ACC112 (cell line): ENCODE measurements around the gene MED13L.

Experiments
- H2AFZ ChIP-seq: fragments of 200-600 bp; sonication (generic); one replicate; pipeline ENCODE4 v1.6.0; 2017; ENCODE audit warnings: antibody characterized with exemption, low read length; ENCODE audit not compliant: unreplicated experiment
- H3K27ac ChIP-seq: fragments of 200-600 bp; sonication (generic); 2 replicates; pipeline ENCODE4 v1.5.1; 2014; ENCODE audit warnings: low read depth, mild to moderate bottlenecking, antibody characterized with exemption, low read length, moderate library complexity
- H3K27me3 ChIP-seq: fragments of 200-600 bp; sonication (generic); 2 replicates; pipeline ENCODE4 v1.6.1; 2014; ENCODE audit warnings: mild to moderate bottlenecking, antibody characterized with exemption, low read length, moderate library complexity, mixed read lengths; ENCODE audit not compliant: insufficient read depth
- H3K36me3 ChIP-seq: fragments of 200-600 bp; sonication (generic); 2 replicates; pipeline ENCODE4 v1.6.1; 2016; ENCODE audit warnings: mild to moderate bottlenecking, antibody characterized with exemption, low read length, moderate library complexity, mixed read lengths; ENCODE audit not compliant: insufficient read depth
- H3K4me1 ChIP-seq: fragments of 200-600 bp; sonication (generic); one replicate; pipeline ENCODE4 v1.6.1; 2016; ENCODE audit warnings: low read length, mixed read lengths; ENCODE audit not compliant: insufficient read depth, unreplicated experiment, control insufficient read depth
- H3K4me3 ChIP-seq: fragments of 200-600 bp; sonication (generic); 2 replicates; pipeline ENCODE4 v1.5.1; 2014; ENCODE audit warnings: mild to moderate bottlenecking, low read depth, low read length
- H3K79me2 ChIP-seq: fragments of 200-600 bp; sonication (generic); one replicate; pipeline ENCODE4 v1.6.0; 2016; ENCODE audit warnings: low read length; ENCODE audit not compliant: control insufficient read depth, unreplicated experiment, insufficient read depth

Gene MED13L

DNA sequence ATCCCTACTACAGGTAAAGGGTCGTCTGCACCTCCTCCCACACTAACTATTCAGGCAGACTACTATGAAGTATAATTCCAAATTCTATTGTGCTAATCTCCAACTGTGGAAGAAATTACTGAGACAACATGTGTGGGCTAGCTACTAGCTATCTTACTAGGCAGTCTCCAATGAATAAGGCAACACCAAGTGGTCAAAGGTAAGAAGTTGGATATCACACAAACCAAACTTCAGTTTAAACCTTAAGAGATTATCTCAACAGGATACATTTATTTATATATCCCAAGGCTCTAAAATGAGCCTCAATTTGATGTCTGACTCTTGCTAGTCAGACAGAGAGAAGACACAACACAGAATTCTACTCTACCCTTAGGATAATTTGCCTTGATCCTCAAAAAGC is 14.1 kb downstream of the MED13L start:
- Histone ChIP-seq H3K4me3 (no peak overlapping the region), H3K79me2 (peaks cover 96% of the 10 kb centered on the region), H3K27me3 (no peaks in the 10 kb centered on the region), H3K27ac (no peak overlapping the region), H3K4me1 (peaks cover 58% of the 10 kb centered on the region), H2AFZ (no peak overlapping the region), H3K36me3 (no peaks in the 10 kb centered on the region)

DNA sequence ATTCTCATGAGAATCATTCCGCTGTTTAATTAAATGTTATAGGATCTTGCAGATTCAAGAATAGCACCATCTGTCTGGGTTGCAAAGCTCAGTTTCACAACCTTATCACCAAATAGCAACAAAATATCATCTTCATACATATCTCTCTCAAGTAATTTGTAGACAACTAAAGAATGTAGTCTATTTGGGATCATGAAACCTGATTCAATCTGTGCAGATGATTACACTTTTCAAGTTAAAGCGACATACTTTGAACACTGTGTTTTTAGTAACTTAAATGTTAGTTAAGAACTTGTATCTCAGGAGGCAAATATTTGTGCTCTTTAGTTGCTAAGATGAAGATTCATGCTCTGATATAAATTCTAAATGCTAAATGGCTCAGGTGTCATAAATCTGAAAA is 14.8 kb downstream of the MED13L start:
- Histone ChIP-seq H3K79me2 (peaks cover 96% of the 10 kb centered on the region), H3K27me3 (no peaks in the 10 kb centered on the region), H3K4me3 (no peak overlapping the region), H3K27ac (no peak overlapping the region), H3K36me3 (no peaks in the 10 kb centered on the region), H3K4me1 (peaks cover 58% of the 10 kb centered on the region), H2AFZ (no peak overlapping the region)

GRCh38 chr12:116261525-116262100 is 15.9 kb downstream of the MED13L start:
- Histone ChIP-seq H3K27me3 (no peaks in the 10 kb centered on the region), H2AFZ (no peak overlapping the region), H3K4me3 (no peak overlapping the region), H3K36me3 (no peaks in the 10 kb centered on the region), H3K79me2 (peaks cover 96% of the 10 kb centered on the region), H3K27ac (no peak overlapping the region), H3K4me1 (peaks cover 57% of the 10 kb centered on the region)

DNA sequence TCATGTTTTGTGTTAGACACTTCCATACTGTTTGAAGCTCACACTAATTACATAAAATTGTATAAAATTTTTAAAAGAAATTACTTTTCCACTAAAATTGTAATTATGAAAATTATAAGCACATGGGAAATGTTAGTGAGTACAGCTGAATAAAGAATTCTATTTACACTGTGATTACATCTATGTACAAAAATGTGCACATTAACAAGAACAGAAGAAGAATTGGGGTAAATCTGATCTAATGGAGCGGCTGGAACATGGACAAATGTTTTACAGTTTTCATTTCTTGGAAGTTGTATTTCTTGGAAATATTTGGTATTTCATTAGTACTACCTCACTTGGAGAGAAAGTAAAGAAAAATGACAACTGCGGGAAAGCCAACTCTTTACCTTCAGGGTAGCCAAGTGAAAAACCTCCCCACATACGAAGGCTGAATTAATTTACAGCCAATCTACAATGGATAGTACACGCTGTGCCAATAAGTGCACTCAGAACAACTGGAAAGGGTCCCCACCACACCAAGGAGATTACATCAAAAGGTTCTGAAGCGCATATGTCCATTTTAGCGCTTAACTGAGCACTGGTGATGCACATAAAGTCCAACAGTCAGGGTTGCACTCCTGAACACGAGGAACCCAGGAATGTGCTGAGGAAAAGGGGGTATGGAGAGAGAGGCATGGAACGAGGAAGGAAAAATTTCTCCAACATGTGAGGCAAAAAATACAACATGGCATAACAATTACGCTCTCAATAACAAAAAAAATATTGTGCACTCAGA is 17.5 kb downstream of the MED13L start:
- Histone ChIP-seq H3K27me3 (no peaks in the 10 kb centered on the region), H2AFZ (no peak overlapping the region), H3K4me1 (peaks cover 44% of the 10 kb centered on the region), H3K79me2 (peaks cover 96% of the 10 kb centered on the region), H3K27ac (no peak overlapping the region), H3K36me3 (no peaks in the 10 kb centered on the region), H3K4me3 (no peak overlapping the region)

DNA sequence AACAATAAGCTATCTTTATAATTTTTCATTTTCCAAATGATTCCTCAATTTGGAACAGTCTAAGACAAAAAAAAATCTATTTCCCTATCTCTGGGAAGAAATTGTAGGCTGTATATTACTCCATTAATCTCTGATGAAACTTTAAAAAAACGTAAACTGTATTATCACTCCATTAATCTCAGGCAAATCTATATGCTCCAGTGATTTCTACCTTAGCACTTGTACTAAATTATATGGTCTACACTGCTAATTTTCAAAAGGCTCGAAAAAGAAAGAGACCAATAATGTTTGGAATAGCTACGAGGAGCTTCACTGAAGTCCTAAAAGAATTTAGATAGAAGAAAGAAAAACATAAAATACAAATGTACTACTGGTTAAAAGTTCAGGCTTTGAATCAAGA is 19.7 kb downstream of the MED13L start:
- peaks cover 97% of the 10 kb centered on the region for H3K79me2 ChIP-seq
- H2AFZ ChIP-seq, result no peak overlapping the region
- H3K36me3 ChIP-seq, result no peaks in the 10 kb centered on the region
- no peaks in the 10 kb centered on the region for H3K27me3 ChIP-seq
- 0 out of 2 replicates have a peak overlapping the region, but pooled peaks have one; percentile 6 for H3K27ac ChIP-seq
- H3K4me3 ChIP-seq, result peak overlapping the region; percentile 12; the same call in 1 of the 2 replicates
- H3K4me1 ChIP-seq, result peaks cover 25% of the 10 kb centered on the region

DNA sequence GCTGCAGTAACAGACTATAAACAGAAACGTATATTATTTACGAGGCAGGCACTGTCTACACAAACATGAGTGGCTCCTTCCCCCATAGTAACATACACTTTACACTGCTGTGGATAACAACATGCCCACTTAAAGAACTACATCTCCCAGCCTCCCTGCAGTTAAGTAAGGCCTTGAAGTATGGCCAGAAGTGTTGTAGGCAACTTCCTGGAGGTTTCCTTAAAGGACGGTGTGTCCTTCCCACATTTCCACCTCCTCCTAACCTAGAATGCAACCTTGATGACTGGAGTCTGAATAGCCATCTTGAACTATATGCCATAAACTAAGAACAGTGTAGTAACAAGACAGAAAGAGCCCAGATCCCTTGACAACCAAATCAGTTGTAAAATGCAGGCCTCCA is 20.3 kb downstream of the MED13L start:
- peak overlapping the region; percentile 11; the same call in 1 of the 2 replicates for H3K27ac ChIP-seq
- no peak overlapping the region for H2AFZ ChIP-seq
- H3K4me1 ChIP-seq, result peaks cover 20% of the 10 kb centered on the region
- no peaks in the 10 kb centered on the region for H3K27me3 ChIP-seq
- peaks cover 97% of the 10 kb centered on the region for H3K79me2 ChIP-seq
- no peak overlapping the region for H3K4me3 ChIP-seq
- 0 out of 2 replicates have a peak, but pooled peaks cover 2% of the 10 kb centered on the region for H3K36me3 ChIP-seq

DNA sequence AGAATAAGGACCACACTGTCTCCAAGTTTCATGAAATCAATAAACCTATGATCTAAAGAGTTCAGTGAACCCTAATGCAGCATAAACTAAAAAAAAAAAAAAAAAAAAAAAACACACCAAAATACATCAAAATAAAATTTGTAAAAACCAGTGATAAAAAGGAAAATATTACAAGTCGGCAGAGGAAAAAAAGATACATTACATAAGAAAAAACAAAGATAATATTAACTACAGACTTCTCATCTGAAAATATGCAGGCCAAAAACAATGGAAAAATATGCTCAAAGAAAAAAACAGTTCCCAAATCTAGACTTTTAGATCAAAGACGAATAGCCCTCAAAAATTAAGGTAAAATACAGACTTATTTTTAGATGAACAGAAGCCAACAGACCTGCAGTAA is 27.6 kb downstream of the MED13L start:
- Histone ChIP-seq H3K36me3 (0 out of 2 replicates have a peak, but pooled peaks cover 4% of the 10 kb centered on the region), H3K27ac (no peak overlapping the region), H3K4me3 (no peak overlapping the region), H2AFZ (no peak overlapping the region), H3K4me1 (peaks cover 13% of the 10 kb centered on the region), H3K79me2 (peaks cover 89% of the 10 kb centered on the region), H3K27me3 (no peaks in the 10 kb centered on the region)

DNA sequence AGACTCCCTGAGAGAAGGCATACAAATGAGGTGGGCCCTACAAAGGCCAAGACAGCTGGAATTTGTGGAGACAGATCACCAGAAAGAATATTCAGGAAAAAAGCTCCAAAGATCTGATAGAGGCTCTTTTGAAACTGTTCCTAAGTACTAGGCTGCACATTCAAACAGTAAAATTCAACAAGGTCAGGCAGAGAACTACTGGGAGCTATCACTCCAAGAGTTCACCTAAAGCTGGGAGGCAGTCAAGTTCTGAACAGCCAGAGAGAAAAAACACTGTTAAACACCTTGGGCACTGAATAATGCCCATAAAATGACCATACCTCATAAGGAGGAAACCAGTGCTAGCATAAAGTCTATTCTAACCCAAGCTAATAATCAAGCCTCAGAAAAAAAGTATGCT is 28.6 kb downstream of the MED13L start:
- peaks cover 89% of the 10 kb centered on the region for H3K79me2 ChIP-seq

GRCh38 chr12:116248433-116248832 is 29.1 kb downstream of the MED13L start:
- H2AFZ ChIP-seq, result no peak overlapping the region
- H3K27ac ChIP-seq, result no peak overlapping the region
- 0 out of 2 replicates have a peak, but pooled peaks cover 4% of the 10 kb centered on the region for H3K36me3 ChIP-seq
- H3K4me1 ChIP-seq, result peaks cover 22% of the 10 kb centered on the region
- no peaks in the 10 kb centered on the region for H3K27me3 ChIP-seq
- H3K4me3 ChIP-seq, result no peak overlapping the region
- peaks cover 90% of the 10 kb centered on the region for H3K79me2 ChIP-seq

More for the DNA sequence above, 28.6 kb downstream of the MED13L start:
- no peaks in the 10 kb centered on the region for H3K27me3 ChIP-seq
- H3K27ac ChIP-seq, result no peak overlapping the region
- no peak overlapping the region for H3K4me3 ChIP-seq
- no peak overlapping the region for H2AFZ ChIP-seq
- peaks cover 17% of the 10 kb centered on the region for H3K4me1 ChIP-seq
- 0 out of 2 replicates have a peak, but pooled peaks cover 4% of the 10 kb centered on the region for H3K36me3 ChIP-seq

- Histone ChIP-seq H2AFZ (no peak overlapping the region), H3K27me3 (no peaks in the 10 kb centered on the region), H3K79me2 (peaks cover 90% of the 10 kb centered on the region), H3K36me3 (0 out of 2 replicates have a peak, but pooled peaks cover 3% of the 10 kb centered on the region), H3K4me3 (no peak overlapping the region), H3K27ac (no peak overlapping the region), H3K4me1 (peaks cover 25% of the 10 kb centered on the region)
These were observed 30.1 kb downstream of the MED13L start for GRCh38 chr12:116247377-116247776.
